Measurements from ENCODE around the gene RAD9A.

- TF ChIP-seq RAD21 (CRISPR knock-in tag; conservative IDR thresholded peaks at IDR 0.05 in 1 of 2, IDR thresholded peaks at IDR 0.05 in 1 of 2) (no peak), KAT7 (CRISPR knock-in tag; IDR thresholded peaks at IDR 0.05; ENCODE audit: borderline replicate concordance) (no peak), PHF21A (IDR thresholded peaks at IDR 0.05; ENCODE audit: borderline replicate concordance, low read depth) (no peak), KDM4B (IDR thresholded peaks at IDR 0.05; ENCODE audit: borderline replicate concordance in 2 of 2, low read depth in 1 of 2) (no peak), E4F1 (CRISPR knock-in tag; IDR thresholded peaks at IDR 0.05; ENCODE audit: borderline replicate concordance) (no peak), CHD4 (IDR thresholded peaks at IDR 0.05; ENCODE audit: insufficient read depth, insufficient replicate concordance, low read depth, low read length, poor library complexity, severe bottlenecking) (no peak), CTCF (IDR thresholded peaks at IDR 0.05 in 2 of 3, conservative IDR thresholded peaks at IDR 0.05 in 1 of 3; ENCODE audit: insufficient read depth in 2 of 3, low read depth in 1 of 3, low read length in 3 of 3) (no peak)
Observed at GRCh38 chr11:67416416-67417335, 24.9 kb downstream of the RAD9A start.
